NCI-H1694 (cell line): Measurements from ENCODE around the gene GOPC.
"Not testable (repeated sequence)": the region's sequence is repeated elsewhere in the genome, so short reads cannot be mapped to it uniquely, and the experiment has no call there.

Source experiments
- DNase-seq: peaks from one replicate; lab custom pipeline; 2025; lab: John Stamatoyannopoulos, UW

GOPC gene

DNA sequence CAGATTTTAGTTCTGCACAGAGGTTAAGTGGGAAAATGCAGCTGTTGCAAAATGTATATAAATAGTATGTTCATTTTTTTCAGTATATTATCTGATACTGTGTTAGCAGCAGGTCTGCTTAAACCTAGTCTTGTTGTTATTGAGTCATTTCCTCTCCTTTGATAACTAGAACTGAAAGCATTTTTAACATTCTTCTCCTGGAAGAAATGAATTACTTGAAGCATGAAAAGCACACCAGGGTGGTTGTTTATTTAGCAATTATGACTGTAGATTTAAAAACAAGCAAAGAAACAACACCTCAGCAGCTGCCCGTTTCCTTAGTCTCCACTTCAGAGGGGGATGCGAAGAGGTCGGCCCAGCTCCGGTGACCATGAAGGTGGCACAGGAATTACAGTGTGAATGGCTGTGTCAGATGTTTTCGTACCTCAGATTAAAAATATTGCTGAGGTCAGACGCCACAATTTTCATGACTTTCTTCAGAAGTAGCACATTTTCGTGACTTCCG is 53.5 kb downstream of the GOPC start:
- DNase-seq: no peak

DNA sequence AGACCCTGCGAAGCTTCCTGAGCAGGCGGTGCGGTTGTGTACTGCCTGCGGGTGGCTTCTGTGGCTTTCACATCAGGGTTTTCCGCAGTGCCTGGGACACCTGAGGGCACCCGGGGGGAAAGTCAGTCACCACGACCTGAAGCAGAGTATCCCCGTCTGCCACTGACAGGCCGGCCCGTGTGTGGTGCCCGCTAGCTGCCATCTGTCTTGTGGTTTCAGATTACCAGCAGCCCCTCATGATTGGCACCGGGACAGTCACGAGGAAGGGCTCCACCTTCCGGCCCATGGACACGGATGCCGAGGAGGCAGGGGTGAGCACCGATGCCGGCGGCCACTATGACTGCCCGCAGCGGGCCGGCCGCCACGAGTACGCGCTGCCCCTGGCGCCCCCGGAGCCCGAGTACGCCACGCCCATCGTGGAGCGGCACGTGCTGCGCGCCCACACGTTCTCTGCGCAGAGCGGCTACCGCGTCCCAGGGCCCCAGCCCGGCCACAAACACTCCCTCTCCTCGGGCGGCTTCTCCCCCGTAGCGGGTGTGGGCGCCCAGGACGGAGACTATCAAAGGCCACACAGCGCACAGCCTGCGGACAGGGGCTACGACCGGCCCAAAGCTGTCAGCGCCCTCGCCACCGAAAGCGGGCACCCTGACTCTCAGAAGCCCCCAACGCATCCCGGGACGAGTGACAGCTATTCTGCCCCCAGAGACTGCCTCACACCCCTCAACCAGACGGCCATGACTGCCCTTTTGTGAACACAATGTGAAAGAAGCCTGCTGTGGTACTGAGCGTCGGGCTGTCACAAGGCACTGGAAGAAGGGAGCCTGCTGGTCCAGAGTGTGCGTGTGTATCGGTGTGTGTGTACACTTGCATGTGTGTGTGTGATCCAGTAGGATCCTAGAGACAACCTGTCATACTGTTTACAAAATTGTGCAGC is 54.4 kb downstream of the GOPC start:
- peak; percentile 29 for DNase-seq

DNA sequence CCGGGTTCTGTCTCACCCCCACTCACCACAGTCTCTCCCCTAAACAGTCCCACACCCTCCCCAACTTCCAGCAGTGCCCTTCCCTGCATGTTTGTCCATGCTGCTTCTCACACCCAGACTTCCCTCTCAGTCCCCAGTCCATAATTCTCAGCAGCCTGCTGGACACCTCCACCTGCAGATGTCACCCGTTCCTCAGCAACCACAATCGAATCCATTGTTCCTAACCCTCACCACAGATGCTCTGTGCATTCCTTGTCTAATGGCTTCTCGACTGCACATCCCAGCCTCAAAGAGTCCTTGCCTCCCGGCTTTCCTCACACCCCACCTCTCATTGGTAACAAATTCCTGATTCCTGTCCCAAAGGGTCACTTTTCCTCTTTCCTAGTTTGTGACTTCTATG is 55.6 kb downstream of the GOPC start:
- no peak for DNase-seq

DNA sequence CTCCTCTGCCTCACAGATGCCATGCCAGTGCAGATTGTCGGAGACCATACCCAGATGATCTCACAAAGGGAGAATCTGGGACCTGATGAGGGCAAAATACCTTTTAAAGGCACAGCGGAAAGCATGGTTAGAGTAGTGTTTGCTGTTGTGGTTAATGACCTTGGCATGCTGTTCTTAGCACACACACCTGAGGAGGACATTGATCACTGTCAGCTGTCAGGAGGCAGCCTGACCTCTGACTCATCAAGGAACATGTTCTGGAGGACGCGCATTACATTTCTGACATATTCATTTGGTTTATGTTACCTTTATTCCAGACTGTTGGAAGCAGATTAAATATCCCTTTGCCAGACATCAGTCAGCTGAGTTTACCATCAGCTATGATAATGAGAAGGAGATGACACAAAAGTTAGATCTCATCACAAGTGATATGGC is 57.1 kb downstream of the GOPC start:
- DNase-seq: no peak

DNA sequence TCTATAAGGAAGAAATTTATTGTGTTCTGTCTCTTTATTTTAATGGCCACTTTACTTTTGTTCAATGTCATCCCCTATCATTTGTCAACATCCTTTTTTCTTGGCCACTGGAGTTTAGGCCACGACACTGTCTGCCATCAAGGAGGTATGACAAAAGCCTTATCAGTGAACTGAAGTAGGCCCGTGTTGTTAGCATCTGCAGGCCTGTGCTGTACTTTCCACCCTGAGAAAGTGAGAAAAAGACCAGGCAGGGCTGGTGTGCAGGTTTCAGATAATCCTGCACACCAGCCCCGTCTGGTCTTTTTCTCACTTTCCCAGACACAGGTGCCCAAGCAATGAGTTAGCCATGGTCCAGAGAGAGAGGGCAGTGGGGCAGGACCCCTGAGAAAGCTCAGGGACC is 57.6 kb downstream of the GOPC start:
- DNase-seq: no peak

DNA sequence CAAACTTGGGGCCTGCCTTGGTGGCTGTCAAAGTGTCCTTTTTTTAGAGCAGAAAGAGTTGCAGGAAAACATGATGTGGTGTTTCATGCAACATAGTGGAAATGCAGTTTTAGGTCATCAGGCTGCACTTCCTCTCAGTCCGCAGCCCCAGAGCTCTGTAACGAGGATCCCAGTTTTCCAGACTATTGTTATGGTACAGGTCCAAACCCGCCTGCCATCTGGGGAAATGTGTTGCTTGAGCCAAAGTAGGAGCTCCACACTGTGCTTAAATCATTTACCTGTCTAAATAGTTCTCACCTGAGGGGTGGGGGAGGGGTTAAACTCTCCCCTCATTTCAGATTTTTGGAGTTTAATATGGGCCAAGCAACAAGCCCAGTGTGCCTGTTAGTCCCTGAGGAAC is 59.8 kb downstream of the GOPC start:
- no peak for DNase-seq

DNA sequence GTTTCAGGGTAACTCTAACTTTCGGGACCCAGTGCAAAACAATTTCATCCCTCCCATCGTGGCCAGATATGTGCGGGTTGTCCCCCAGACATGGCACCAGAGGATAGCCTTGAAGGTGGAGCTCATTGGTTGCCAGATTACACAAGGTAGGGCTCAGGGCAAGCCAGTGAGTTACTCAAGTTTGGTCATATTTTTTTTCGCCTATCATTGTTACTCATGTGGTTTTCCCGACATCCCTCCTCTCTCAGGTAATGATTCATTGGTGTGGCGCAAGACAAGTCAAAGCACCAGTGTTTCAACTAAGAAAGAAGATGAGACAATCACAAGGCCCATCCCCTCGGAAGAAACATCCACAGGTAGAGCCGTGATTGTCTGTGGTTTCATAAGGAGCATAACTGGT is 61.6 kb downstream of the GOPC start:
- DNase-seq: no peak

DNA sequence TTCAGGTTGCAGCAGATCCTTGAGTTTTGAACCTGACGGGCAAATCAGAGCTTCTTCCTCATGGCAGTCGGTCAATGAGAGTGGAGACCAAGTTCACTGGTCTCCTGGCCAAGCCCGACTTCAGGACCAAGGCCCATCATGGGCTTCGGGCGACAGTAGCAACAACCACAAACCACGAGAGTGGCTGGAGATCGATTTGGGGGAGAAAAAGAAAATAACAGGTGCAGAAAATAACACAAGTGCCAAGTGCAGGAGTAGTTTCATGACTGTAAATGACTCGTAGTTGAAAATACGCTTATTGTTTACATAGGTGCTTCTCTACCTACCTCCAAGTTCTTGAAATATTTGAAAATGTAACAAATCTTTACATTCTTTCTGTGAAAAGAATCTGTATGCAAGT is 63.7 kb downstream of the GOPC start:
- DNase-seq: no peak

DNA sequence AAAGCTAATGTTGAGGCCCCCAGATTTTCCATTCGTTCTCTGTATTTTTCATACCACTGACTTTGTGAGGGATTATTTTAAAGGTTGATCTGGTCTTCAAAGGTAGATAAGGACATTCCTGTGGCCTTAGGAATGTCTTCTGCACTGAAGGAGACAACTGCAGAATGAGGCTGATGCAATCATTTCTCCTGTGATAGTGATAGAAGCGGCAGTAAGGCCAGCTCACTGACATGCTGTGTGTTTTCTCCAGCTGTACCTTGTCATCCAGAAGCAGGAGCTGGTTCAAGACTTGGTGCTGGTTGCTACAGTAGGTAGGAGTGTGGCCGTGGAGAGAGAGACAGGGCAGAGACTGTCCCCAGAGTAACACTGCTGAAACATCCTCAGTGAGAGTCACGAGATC is 66.0 kb downstream of the GOPC start:
- DNase-seq: no peak

DNA sequence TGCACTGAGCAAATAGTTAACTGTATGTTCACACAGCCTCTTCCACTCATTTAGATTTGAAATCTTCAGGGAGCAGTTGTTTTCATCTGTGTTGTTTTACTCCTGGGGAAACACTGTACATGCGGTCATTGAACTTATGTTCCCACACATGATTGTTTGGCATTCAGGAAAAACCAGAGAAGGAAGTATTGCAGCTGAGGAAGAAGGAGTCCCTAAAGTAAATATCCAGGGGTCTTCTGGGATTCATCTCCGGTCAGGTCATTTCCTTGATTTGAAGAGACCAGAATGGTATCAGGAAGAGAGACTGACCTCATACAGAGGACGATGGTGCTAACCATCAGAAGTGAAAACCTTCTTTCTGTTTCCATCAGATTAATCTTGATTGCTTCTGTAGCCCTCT is 67.3 kb downstream of the GOPC start:
- DNase-seq: no peak

DNA sequence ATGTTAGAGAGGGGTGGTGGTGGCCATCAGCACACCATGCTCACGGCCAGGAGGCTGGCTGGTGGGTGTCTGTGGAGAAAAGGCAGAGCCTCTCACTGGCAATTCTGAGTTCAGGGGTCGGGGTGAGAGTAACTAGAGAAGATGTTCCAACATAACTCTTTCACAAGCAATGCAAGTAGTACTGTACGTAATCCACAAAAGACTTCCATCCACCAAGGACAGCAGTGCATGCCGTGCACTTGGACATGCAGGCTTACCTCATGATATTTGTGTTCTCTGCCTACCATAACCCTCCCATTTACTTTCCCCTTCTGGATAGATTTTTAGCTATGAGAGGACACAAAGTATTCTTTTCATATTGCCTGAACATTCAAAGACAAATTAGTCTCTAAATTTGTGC is 68.5 kb downstream of the GOPC start:
- no peak for DNase-seq

DNA sequence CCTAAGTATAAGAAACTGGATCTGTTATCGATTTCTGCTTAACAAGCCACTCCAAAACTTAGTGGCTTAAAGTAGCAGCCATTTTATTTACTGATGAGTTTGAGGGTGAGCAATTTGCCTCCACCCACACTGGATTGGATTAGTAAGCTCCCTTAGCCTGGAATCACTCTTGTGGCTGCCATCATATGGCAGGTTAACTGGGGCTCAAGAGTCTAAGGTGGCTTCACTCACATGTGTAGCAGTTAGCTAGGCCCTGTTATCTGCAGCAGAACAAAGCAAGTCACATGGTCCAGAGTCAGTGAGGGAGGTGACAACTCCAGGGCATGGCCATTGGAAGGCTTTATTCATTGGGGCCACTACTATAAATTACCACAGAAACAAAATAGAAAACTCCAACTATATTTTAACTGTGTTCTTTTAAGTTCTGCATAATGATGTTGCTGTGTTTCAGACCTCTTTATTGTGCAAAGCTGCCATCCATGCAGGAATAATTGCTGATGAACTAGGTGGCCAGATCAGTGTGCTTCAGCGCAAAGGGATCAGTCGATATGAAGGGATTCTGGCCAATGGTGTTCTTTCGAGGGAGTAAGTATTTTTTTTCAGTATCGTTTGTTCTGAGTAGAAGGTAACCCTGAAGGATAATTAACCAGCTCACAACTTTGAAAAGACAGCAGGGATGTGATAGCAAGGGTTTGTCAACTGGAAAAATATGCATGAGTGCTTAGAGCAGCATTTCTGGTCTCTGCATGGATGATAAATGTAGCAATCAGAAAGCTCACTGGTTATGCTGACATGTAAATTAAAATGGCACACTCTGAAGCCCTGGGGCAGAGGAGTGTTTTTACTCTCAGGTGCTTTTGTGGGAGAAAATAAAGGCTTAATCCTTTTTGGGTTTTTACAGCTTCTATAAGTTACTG is 70.2 kb downstream of the GOPC start:
- no peak for DNase-seq

DNA sequence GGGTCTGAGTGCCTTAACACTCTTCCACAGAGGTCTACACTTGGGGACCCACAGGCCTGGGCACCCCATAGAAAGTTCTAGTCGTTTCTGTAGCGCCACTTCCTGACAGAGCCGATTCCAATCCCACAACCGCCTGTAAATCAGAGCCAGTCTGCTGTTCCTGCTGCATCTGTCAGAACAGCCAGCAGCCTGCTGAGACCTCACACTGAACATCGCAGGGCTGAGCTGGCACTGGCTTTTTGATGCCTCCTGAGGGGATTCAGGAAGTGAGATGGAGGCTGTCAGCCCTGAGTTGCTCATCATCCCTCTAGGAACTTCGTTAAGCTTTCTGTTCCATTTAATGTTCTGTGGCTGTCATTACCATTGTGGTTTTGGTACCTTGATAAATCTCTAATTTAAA is 71.0 kb downstream of the GOPC start:
- no peak for DNase-seq

DNA sequence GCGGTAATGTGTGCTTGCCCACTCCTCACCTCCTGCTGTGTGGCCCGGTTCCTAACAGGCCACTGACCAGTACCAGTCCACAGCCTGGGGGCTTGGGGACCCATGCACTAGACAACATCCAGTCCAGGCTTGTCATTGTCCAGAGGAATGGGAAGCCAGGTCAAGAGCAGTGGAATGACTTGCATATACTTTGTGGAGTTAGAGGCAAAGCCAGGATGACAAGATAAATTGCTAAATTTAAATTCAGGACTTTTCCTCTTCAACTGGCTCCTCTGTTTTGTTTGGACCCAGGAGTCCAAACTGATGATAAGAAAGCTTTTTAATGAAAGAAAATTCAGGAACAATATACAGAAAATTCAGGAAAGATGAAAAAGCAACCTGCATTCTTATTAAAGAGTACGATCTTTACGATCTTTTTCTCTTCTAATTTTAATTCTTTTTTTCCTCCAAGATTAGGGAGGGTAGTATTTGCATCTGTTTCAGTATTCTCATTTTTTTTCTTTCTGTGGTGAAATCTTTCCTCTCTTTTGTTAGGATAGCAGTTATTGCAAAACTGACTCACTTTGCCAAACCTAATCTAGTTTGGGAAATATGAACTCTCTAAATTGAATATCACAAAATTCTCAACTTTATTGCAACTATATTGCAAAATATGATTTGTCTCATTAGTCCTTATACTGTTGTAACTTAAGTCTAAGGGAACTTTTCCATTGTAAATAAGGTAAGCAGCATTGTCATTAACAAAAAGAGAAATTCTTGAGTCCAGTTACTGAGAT is 71.7 kb downstream of the GOPC start:
- no peak for DNase-seq

DNA sequence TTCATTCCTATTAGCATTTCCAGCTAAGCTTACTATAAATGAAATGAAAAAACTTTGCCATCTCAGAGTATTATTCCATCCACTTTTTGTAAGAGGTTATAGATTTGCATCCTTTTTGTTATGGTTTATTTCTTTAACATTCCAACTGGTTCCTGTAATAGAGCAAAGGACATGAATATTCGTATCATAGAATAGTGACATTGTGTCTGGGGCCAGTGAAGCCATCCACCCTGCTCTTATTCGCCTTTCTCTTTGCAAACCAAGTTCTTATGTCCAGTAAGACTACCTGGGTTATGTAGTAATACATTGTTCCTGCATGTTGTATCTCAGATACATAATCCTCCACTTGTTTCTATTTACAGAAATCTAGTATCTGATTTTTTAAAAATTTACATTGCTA is 76.7 kb downstream of the GOPC start:
- DNase-seq: no peak

DNA sequence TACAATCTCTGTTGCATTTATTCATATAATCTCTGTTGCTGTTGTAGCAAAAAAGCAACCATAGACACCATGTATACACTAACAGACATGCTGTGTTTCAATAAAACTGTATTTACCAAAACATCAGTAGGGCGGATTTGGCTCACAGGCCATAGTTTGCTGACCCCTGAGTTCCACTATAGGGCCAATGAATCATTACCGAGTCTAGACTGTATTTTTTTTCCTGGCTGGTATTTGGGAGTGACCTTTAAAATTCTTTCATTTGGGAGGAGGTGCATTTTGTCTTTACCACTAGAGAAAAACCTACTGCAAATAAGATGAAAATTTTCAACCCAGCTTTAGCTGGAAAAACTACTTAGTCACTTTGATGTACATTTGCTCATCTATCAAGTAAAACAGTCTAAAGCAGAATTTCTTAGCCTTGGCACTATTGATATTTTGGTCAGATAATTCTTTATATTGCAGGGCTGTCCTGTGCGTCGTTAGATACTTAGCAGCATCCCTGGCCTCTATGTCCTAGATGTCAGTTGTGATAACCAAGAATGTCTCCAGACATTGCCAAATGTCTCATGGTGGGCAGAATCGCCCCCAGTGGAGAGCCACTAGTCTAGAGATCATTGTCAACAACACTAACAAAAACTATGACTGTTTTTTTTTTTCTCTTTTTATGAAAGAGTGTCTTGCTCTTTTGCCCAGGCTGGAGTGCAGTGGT is 80.4 kb downstream of the GOPC start:
- no peak for DNase-seq

DNA sequence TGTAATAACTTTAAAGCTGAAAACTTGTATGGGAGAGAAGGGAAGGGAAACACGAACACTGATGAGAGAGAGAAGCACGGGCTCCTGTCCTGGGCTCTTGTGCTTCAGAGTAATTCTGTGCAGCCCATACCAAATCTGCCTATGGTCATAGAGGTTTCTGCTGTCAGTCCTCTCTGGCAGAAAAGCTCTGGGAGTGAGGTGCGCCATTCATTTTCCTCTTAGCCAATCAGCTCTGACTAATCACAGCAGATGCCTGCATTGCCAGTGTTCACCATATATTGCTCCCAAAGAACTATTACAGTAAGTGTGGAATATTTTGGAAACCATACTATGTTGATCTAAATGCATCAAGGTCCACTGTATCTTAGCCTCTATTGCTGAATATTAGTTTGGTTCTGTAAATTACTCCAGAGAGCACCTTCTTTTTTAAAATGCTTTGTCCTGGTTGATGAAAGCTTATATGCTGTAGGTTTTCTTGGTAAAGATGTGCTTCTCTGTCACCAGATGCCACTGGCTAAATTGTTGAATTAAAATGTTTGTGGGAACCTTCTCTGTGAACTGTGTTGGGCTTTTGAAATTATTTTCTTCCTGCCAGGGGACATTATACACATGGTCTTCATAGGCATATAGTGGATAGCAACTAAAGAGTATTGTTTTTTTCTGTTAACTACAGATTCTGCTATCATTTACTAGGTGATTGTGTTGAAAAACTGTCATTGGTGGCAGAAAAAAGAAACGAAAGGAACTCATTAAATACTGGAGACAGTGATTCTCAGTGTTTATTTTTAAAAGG is 81.5 kb downstream of the GOPC start:
- no peak for DNase-seq

DNA sequence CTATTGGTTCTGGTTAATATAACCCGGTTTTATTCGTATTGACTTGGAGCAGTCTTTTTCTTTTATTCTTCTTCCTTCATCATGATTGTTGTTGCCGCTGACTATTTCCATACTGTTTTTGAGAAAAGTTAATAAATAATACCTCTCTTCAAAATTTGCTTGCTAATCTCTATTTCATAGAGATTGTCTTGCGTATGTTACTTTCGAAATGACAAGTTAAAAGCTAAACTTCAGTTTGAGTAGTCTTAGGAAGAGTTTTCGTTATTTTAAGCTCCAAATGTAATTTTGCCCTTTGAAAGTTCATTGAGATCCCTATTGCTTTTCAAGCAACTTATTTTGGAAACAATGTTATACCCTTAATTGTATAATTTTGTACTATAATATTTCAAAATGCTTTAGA is 83.4 kb downstream of the GOPC start:
- no peak for DNase-seq

DNA sequence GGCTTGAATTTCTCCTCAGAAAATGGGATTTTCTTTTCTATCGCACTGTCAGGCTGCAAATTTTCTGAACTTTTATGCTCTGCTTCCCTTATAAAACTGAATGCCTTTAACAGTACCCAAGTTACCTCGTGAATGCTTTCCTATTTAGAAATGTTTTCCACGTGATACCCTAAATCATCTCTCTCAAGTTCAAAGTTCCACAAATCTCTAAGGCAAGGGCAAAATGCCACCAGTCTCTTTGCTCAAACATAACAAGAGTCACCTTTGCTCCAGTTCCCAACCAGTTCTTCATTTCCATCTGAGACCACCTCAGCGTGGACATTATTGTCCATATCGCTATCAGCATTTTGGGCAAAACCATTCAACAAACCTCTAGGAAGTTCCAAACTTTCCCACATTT is 84.3 kb downstream of the GOPC start:
- not testable (repeated sequence) for DNase-seq

DNA sequence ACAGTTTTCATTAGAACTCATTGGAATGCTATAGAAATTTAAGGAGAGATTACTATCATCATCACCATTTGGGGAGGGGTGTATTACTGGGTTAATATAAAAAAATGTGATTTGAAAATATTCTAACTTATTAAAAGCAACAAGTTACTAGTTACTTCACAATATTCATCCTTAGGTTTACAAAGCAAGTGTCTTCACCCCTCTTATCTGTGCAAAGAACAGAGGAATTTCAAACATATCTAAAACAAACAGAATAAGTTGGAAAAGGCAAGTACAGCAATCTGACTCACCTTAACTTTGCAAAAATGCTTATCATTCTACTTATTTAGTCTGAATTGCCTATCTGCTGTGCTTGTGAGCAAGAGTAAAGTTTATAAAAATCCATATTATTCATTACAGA is 87.0 kb downstream of the GOPC start:
- DNase-seq: no peak

DNA sequence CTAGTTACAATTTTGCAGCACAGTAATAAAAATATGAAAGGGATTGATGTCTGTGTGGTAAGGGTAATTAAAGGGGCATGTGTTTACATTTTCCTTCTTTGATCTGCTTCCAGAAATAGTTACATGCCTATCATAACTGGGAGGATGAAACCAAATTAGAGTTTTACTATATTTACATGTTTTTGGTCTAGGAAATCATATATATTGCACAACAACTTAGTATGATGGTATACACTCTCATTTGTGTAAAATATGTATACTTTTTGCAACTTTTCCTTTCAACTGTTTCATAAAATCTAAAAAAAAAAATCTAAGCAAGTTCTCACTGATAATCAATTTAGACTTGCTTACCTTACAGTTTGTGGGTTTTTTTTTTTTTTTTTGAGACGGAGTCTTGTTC is 87.7 kb downstream of the GOPC start:
- DNase-seq: no peak
